ENCODE data around the gene OXCT2.

Gene OXCT2

DNA sequence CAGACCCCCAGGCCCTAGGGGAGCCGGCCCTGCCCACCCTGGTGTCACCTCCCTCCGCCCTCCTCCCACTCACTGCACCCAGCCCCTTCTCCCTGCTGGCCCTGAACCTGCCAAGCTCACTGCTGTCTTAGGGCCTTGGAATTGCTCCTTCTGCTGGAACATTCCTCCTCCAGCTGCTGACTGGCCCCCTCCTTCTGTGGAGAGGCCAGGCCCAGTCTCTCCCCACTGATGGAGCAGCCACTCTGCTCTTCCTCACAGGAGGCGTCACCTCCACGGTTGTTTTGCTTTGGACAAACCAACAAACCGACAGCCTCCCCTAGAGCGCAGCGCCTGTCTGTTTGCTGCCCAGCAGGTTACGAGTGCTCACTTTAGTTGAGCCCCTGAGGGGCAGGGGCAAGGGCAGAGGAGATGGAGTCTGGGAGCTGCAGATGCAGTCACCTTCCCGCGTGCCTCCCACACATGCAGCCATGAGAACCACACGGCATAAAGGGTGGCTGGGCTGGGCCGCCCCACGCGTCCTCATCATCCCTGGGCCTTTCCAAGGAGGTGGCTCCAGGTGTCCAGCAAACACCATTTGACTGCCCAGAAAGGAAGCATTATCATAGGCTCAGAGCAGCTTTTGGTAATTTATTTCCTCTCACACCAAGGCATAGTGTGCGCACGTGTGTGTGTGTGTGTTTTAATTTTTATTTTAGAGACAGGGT lies 9.4 kb downstream of the OXCT2 start:
- no peak overlapping the region for H3K4me3 ChIP-seq (ENCODE audit: low read length)
- TF ChIP-seq, protein P1, sequence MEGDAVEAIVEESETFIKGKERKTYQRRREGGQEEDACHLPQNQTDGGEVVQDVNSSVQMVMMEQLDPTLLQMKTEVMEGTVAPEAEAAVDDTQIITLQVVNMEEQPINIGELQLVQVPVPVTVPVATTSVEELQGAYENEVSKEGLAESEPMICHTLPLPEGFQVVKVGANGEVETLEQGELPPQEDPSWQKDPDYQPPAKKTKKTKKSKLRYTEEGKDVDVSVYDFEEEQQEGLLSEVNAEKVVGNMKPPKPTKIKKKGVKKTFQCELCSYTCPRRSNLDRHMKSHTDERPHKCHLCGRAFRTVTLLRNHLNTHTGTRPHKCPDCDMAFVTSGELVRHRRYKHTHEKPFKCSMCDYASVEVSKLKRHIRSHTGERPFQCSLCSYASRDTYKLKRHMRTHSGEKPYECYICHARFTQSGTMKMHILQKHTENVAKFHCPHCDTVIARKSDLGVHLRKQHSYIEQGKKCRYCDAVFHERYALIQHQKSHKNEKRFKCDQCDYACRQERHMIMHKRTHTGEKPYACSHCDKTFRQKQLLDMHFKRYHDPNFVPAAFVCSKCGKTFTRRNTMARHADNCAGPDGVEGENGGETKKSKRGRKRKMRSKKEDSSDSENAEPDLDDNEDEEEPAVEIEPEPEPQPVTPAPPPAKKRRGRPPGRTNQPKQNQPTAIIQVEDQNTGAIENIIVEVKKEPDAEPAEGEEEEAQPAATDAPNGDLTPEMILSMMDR (conservative IDR thresholded peaks at IDR 0.05; ENCODE audit: low read length), result no peak
- no peak for DNase-seq (ENCODE audit: low read depth)

DNA sequence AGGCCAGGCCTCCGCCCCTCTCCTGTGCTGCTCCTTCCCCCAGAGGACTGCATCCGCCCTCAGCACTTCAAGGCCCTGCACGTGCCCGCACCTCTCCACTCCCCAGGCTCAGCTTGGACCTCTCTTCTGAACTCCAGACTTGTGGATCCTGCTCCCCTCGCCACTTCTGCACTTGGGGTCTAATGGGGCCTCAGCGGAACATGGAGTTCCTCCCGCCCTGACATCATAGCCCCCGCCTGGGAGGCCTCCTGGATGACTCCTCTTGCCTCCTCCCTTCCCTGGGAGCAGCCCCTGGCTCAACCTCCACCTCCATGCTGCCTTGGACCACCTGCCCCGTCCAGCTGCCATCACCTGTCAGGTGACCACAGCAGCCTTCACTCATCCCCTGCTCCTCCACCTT lies 10.1 kb downstream of the OXCT2 start:
- TF ChIP-seq, protein P1 (conservative IDR thresholded peaks at IDR 0.05; ENCODE audit: low read length), result no peak
- no peak for DNase-seq (ENCODE audit: low read depth)
- H3K4me3 ChIP-seq (ENCODE audit: low read length), result no peak overlapping the region

DNA sequence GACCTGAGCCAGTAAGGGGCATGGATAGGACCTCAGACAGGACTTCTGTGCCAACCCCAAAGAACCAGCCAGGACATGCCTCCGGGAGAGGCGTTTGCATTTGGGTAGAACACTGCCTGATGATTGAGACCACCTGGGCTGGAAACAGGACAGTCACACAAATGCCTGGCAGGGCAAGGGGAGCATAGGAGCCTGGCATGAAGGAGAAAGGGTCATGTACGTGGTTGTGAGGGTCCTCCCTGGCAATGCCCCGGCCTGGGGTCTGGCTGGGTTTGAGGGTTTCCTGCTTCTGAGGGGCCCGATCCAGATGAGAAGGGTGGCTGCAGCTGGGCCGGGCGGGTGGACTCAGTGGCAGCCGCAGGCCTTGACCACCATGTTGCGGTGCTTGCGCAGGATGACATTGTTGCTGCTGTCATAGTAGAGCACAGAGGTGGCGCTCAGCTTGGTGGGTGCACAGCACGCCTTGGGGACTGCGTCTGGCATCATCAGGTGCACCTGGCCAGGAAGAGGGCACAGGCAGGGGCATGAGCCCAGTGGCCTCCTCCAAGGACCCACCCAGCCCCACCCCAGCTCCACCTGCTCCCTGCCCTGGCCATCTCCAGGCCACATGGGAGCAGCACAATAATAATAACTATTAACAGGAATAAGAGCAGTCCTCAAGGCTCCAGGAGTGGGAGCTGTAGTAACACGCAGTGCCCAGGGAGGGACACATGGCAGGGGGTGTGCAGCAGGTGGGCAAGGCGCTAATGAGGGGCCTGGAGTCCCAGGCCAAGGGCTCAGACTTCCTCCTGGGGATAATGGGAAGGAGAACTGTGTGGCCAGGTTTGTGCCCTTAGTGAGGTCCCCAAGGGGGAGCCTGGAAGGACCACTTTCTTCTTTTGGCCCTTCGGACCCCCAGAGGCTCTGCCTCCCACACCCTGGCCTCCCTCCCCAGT lies 10.8 kb downstream of the OXCT2 start:
- DNase-seq (ENCODE audit: low read depth), result no peak
- H3K4me3 ChIP-seq (ENCODE audit: low read length), result no peak overlapping the region
- TF ChIP-seq, protein P1 (conservative IDR thresholded peaks at IDR 0.05; ENCODE audit: low read length), result no peak

DNA sequence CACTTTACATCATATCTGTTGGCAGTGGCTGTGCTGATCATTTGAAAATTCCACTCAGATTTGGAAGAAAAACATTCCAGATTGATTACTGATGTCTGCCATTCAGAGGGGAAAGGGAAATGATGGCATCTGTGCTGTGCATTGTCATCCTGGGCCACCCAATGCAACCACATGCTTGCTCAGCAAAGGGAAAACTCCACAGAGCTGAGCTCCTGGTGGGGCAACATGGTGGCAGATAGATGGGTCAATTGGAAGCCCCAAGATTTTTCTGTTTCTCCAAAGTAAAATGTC lies 11.8 kb downstream of the OXCT2 start:
- H3K4me3 ChIP-seq (ENCODE audit: low read length), result no peak overlapping the region
- no peak for DNase-seq (ENCODE audit: low read depth)
- TF ChIP-seq, protein P1 (conservative IDR thresholded peaks at IDR 0.05; ENCODE audit: low read length), result no peak

DNA sequence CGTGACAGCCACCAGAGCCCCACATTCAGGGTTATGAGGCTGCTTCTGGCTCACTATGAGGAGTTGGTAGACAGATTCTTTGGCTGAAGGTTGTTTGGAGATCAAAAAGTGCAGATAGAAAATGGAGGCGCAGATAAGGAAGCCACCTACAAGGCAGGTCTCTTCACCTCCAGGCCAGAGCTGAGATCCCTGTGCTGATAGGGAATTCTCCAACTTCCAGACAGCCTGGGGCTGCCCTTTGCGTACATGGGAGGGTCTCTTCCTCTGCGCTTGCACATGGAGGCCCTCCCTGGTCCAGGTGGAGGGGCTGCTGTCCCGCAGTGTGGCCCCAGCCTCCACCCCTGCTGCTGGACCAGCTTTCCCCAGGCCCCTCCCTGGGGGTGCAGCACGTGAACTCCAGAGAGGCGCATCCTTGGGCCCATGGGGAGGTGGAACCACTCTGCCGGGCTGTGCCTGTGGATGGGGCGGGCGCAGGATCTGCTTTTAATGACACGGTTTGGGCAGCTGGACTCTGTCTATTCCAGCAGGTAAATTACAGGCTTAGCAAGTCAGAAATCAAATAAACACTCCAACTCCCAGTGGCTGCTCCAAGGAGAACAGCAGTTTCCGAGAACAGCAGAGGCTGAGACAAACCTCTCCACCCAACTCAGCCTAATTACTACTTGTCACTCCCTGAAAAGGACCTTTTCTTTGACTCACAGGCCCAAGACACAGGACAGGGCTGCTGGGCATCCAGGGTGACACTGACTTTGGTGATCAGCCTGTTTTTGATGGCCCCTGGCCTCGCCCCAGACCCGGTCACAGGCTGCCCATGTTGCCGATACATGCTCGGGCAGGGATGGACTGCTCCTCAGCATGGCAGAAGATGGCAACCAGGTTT lies 12.4 kb downstream of the OXCT2 start:
- no peak for DNase-seq (ENCODE audit: low read depth)
- no peak overlapping the region for H3K4me3 ChIP-seq (ENCODE audit: low read length)
- TF ChIP-seq, protein P1 (conservative IDR thresholded peaks at IDR 0.05; ENCODE audit: low read length), result no peak

DNA sequence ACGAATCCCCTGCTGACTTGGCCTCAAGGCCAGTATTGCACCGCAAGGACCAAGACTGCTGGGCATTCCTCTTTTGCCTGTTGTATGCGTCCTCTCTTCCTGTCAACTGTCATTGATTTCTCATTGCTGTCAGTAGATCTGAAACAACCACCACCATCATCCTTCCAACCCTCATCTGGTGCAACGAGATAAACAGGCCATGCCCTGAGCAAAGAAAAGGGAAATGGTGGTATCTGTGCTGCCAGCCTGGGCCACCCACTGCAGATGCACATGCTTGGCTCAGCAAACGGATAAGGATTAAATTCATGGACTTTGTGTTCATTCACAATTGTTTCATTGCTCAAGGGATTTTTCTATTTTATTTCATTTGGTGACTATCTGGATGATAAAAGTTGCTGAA lies 13.6 kb downstream of the OXCT2 start:
- no peak for DNase-seq (ENCODE audit: low read depth)
- TF ChIP-seq, protein P1 (conservative IDR thresholded peaks at IDR 0.05; ENCODE audit: low read length), result no peak
- no peak overlapping the region for H3K4me3 ChIP-seq (ENCODE audit: low read length)

Data from AG10803 (cell line).